GM12878 (cell line): ENCODE measurements around the gene RFLNA. TPM values are rescaled to one million over a fixed set of nuclear protein-coding genes. Genes with fewer than 3 reads are reported as not detected.

Source experiments
- ATAC-seq: fragments of 200-7000 bp; cut with Tn5 transposase; 3 replicates; pipeline ENCODE4 v1.9.1; 2020; ENCODE audit warnings: mild to moderate bottlenecking, moderate library complexity
- BruUV-seq: library from RNA; stranded (reverse); fragments of 400-500 nt; replicated peaks from 2 replicates; lab custom pipeline; 2021; lab: Mats Ljungman, UMichigan
- CTCF ChIA-PET: fragments of 300-600 bp; sonication (Branson Sonifier 250); formaldehyde crosslinking; extraction: SDS; loops from one replicate; lab custom pipeline; 2021; ENCODE audit warnings: inconsistent platforms; lab: Yijun Ruan, JAX
- POLR2A ChIA-PET: fragments of 350-600 bp; formaldehyde crosslinking; extraction: SDS; loops from one replicate; lab custom pipeline; 2021; ENCODE audit warnings: inconsistent platforms; lab: Charles Lee
- RAD21 ChIA-PET: fragments of 300-600 bp; sonication (Branson Sonifier 250); formaldehyde crosslinking; loops from one replicate; lab custom pipeline; 2023; ENCODE audit warnings: antibody characterized with exemption; ENCODE audit not compliant: unreplicated experiment; lab: Charles Lee
- SMC1A ChIA-PET: fragments of 300-600 bp; sonication (Branson Sonifier 250); formaldehyde crosslinking; loops from one replicate; lab custom pipeline; 2023; ENCODE audit not compliant: unreplicated experiment, uncharacterized antibody; lab: Charles Lee
- DNase-seq: peaks from one replicate; pipeline ENCODE4 v3.0.0-alpha.2; 2011; ENCODE audit warnings: low read depth, low spot score
- FAIRE-seq: peaks from 3 replicates; lab custom pipeline; 2011; peaks lifted over from hg19 to GRCh38; lab: Jason Lieb, UNC
- H2AFZ ChIP-seq: 2 replicates; pipeline ENCODE4 v1.6.0; 2011; ENCODE audit warnings: low read depth, low read length, control low read depth; ENCODE audit not compliant: control insufficient read depth
- H3K27ac ChIP-seq: 2 replicates; pipeline ENCODE4 v1.5.1; 2011; ENCODE audit warnings: control low read depth; ENCODE audit not compliant: control insufficient read depth, insufficient read depth
- H3K27me3 ChIP-seq, 2 experiments: replicated peaks in 1 of 2; 2 replicates each; pipeline versions ENCODE4 v1.6.0 to v1.6.1; 2011; ENCODE audit warnings: low read length in 1 of 2; ENCODE audit not compliant: control insufficient read depth in 2 of 2, insufficient read depth in 2 of 2
- H3K36me3 ChIP-seq, 2 experiments: 2 replicates each; pipeline ENCODE4 v1.5.1; 2011; ENCODE audit warnings: low read length in 1 of 2; ENCODE audit not compliant: control insufficient read depth in 2 of 2, insufficient read depth in 2 of 2
- H3K4me1 ChIP-seq: 2 replicates; pipeline ENCODE4 v1.6.1; 2011; ENCODE audit warnings: mild to moderate bottlenecking, low read length, moderate library complexity, mixed read lengths; ENCODE audit not compliant: control insufficient read depth, insufficient read depth
- H3K4me2 ChIP-seq: 2 replicates; pipeline ENCODE4 v1.6.0; 2011; ENCODE audit warnings: control low read depth; ENCODE audit not compliant: control insufficient read depth, insufficient read depth
- H3K4me3 ChIP-seq: fragments of 200-600 bp; sonication (generic); 2 replicates; pipeline ENCODE4 v1.5.1; 2016
- H3K79me2 ChIP-seq: 2 replicates; pipeline ENCODE4 v1.6.0; 2011; ENCODE audit warnings: low read length; ENCODE audit not compliant: control insufficient read depth, insufficient read depth
- H3K9ac ChIP-seq: 2 replicates; pipeline ENCODE4 v1.8.0; 2011; ENCODE audit warnings: low read length, control low read depth, mixed read lengths; ENCODE audit not compliant: control insufficient read depth, insufficient read depth
- H3K9me3 ChIP-seq: replicated peaks from 3 replicates; pipeline ENCODE4 v1.5.1; 2011; ENCODE audit warnings: mild to moderate bottlenecking, low read length; ENCODE audit not compliant: control insufficient read depth, insufficient read depth
- H4K20me1 ChIP-seq: 2 replicates; pipeline ENCODE4 v1.6.0; 2011; ENCODE audit not compliant: control insufficient read depth, insufficient read depth
- BCL3 ChIP-seq: IDR thresholded peaks from 2 replicates; pipeline ENCODE4 v1.6.1; 2011; ENCODE audit warnings: borderline replicate concordance, low read depth, mild to moderate bottlenecking, moderate library complexity, low read length; ENCODE audit not compliant: insufficient read depth, poor library complexity, severe bottlenecking
- NFYA ChIP-seq: IDR thresholded peaks from 2 replicates; pipeline ENCODE4 v1.6.1; 2011; ENCODE audit warnings: low read depth, mild to moderate bottlenecking, low read length, improper control_type of control experiment, borderline replicate concordance
- PBX3 ChIP-seq: IDR thresholded peaks from 2 replicates; pipeline ENCODE4 v1.6.1; 2011; ENCODE audit warnings: mild to moderate bottlenecking, low read depth, low read length, moderate library complexity; ENCODE audit not compliant: insufficient replicate concordance
- POLR2A ChIP-seq: IDR thresholded peaks from 2 replicates; pipeline ENCODE4 v1.6.1; 2011; ENCODE audit warnings: low read depth, mild to moderate bottlenecking, low read length
- POLR2AphosphoS5 ChIP-seq: IDR thresholded peaks from 2 replicates; pipeline ENCODE4 v1.6.1; 2011; ENCODE audit warnings: mild to moderate bottlenecking, low read length, inconsistent platforms
- SP1 ChIP-seq: IDR thresholded peaks from one replicate; pipeline ENCODE4 v1.6.1; 2011; ENCODE audit warnings: low read depth, low read length
- TCF3 ChIP-seq: IDR thresholded peaks from 2 replicates; pipeline ENCODE4 v1.6.1; 2012; ENCODE audit warnings: low read depth, mild to moderate bottlenecking, low read length, borderline replicate concordance; ENCODE audit not compliant: insufficient read depth
- ZNF592 ChIP-seq: fragments of 450-650 bp; IDR thresholded peaks from 2 replicates; pipeline ENCODE4 v1.6.1; 2017; ENCODE audit warnings: mild to moderate bottlenecking, moderate library complexity
- whole genome bisulfite sequencing: methylation state at CpG from one replicate; pipeline ENCODE4 v1.1.6; 2016; ENCODE audit warnings: low lambda C conversion rate; ENCODE audit not compliant: insufficient replicate concordance, insufficient coverage; ENCODE audit errors: missing lambda C conversion rate; 5-methylcytosine and 5-hydroxymethylcytosine counted together
- in situ Hi-C: fragments of 300-500 bp; cut with MboI; formaldehyde crosslinking; loops from 9 replicates; pipeline ENCODE4 v1.14.3; 2018; ENCODE audit warnings: mixed read lengths
- intact Hi-C: fragments of 100-400 bp; cut with micrococcal nuclease; formaldehyde crosslinking; loops from one replicate; pipeline ENCODE4 v1.14.2; 2022; ENCODE audit not compliant: unreplicated experiment
- polyA plus RNA-seq, 11 experiments: library from polyadenylated mRNA; depleted of rRNA in 4 of 11; unstranded in 6 of 11; stranded (reverse) in 5 of 11; fragments of >200 nt; fragmentation: Nextera tagmentation in 4 of 11; fragmentation: Illumina TruSeq in 1 of 11; extraction: Ambion mirVana in 4 of 11; extraction: Trizol in 1 of 11; gene quantifications; 1 replicate in 1 of 11; 2 replicates in 10 of 11; pipeline versions ENCODE4 v1.2.1 to v1.2.3, GENCODE V29; 2011 to 2016; ENCODE audit warnings: inconsistent platforms in 2 of 11, missing spikeins in 2 of 11, low read depth in 1 of 11
- total RNA-seq, 4 experiments: library from RNA; depleted of rRNA in 3 of 4; stranded (reverse); fragments of >200 nt in 3 of 4; fragmentation: Illumina TruSeq in 1 of 4; extraction: Trizol in 1 of 4; gene quantifications; 2 replicates each; pipeline versions ENCODE4 v1.2.1 to v1.2.3, GENCODE V29; 2013 to 2021
- TF ChIP-seq, protein P1 (sequence below): fragments of 450-650 bp; IDR thresholded peaks from 2 replicates; pipeline ENCODE4 v1.6.1; 2016; ENCODE audit warnings: mild to moderate bottlenecking

Gene RFLNA
- total and polyA plus RNA-seq, 10 of the 15 experiments (the other 5 are each of a cell fraction or from before 2014, with no cell fraction given): 0.08 TPM; not detected in 9

DNA sequence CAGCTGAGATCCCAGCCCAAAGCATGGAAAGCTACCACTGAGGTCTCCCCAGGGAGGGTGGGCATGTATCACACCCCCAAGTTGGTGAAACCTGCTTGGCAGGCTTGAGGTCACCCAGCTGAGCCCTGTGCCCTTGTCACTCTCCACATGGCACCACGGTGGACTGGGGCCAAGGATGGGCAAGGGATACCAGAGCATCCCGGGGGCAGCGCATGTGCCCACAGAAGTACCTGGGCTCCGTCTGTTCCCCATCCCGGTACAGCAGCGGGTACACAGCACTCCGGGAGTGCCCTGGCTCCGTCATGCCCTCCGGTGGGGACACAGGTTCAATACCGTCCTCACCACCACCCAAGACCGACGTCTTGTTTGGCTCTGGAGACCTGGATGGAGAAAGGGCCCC lies 38.0 kb downstream of the RFLNA start:
- Histone ChIP-seq H3K27ac (no peak overlapping the region), H3K4me1 (no peaks in the 10 kb centered on the region), H4K20me1 (no peaks in the 10 kb centered on the region), H3K4me3 (no peak overlapping the region), H3K79me2 (no peaks in the 10 kb centered on the region), H3K9me3 (no peaks in the 10 kb centered on the region), H3K27me3 (no peaks in the 10 kb centered on the region), H3K4me2 (no peak overlapping the region), H3K9ac (no peak overlapping the region), H2AFZ (no peak overlapping the region), H3K36me3 (peaks cover 5 to 39% of the 10 kb centered on the region in 2 experiments; a peak in 3 of 4 replicates)
- FAIRE-seq (no peak), ATAC-seq (no peak), DNase-seq (no peak)
- in situ Hi-C loops: no loop called here
- intact Hi-C loops: no loop called here
- WGBS: 96% methylated on average over 12 of the region's 12 CpGs
- SMC1A ChIA-PET: no interaction called here
- CTCF ChIA-PET: interaction anchor here (0.6 kb wide), 1 partner anchor 49 kb away, joined by 3 read pairs; no protein-coding TSS in a partner anchor
- POLR2A ChIA-PET: no interaction called here
- RAD21 ChIA-PET: no interaction called here
- TF ChIP-seq NFYA (no peak), ZNF592 (no peak)
- BruUV-seq: no TSS peak

GRCh38 chr12:124333724-124334123 lies 38.8 kb downstream of the RFLNA start:
- WGBS: 91% methylated on average over 17 of the region's 20 CpGs
- ChIA-PET RAD21 (no interaction called here), CTCF (no interaction called here)

More at GRCh38 chr12:124333724-124334123, 38.8 kb downstream of the RFLNA start:
- no peaks in the 10 kb centered on the region for H4K20me1 ChIP-seq
- FAIRE-seq (no peak), ATAC-seq (no peak), DNase-seq (no peak)
- no peak overlapping the region for H3K27ac ChIP-seq
- no peaks in the 10 kb centered on the region for H3K27me3 ChIP-seq
- no peak overlapping the region for H3K4me2 ChIP-seq
- POLR2A ChIA-PET: no interaction called here
- H3K36me3 ChIP-seq: peaks cover 4 to 39% of the 10 kb centered on the region in 2 experiments; a peak in 3 of 4 replicates
- H3K4me1 ChIP-seq: no peaks in the 10 kb centered on the region
- no TSS peak for BruUV-seq
- in situ Hi-C loops: no loop called here
- no peak overlapping the region for H2AFZ ChIP-seq
- no peak overlapping the region for H3K9ac ChIP-seq
- H3K9me3 ChIP-seq: no peaks in the 10 kb centered on the region
- peak; percentile 98 for TF ChIP-seq BCL3
- peak; percentile 85; the same call in 1 of the 2 replicates for TF ChIP-seq TCF3
- peak; percentile 42; the same call in 1 of the 2 replicates for TF ChIP-seq POLR2AphosphoS5
- TF ChIP-seq, protein P1, sequence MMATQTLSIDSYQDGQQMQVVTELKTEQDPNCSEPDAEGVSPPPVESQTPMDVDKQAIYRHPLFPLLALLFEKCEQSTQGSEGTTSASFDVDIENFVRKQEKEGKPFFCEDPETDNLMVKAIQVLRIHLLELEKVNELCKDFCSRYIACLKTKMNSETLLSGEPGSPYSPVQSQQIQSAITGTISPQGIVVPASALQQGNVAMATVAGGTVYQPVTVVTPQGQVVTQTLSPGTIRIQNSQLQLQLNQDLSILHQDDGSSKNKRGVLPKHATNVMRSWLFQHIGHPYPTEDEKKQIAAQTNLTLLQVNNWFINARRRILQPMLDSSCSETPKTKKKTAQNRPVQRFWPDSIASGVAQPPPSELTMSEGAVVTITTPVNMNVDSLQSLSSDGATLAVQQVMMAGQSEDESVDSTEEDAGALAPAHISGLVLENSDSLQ: no peak
- TF ChIP-seq SP1: no peak
- TF ChIP-seq POLR2A: peak; percentile 71
- TF ChIP-seq PBX3: peak; percentile 70
- SMC1A ChIA-PET: no interaction called here
- no peak overlapping the region for H3K4me3 ChIP-seq
- H3K79me2 ChIP-seq: no peaks in the 10 kb centered on the region
- intact Hi-C loops: no loop called here
